Erythroblast (primary cell): Measurements from ENCODE around the gene DOCK3.

Experiments used
- GATA1 ChIP-seq: IDR thresholded peaks from 2 replicates; pipeline ENCODE4 v1.6.1; 2011; ENCODE audit warnings: low read depth, mild to moderate bottlenecking, control low read depth, low read length, moderate library complexity
- POLR2A ChIP-seq: IDR thresholded peaks from 2 replicates; pipeline ENCODE4 v1.6.1; 2011; ENCODE audit warnings: mild to moderate bottlenecking, low read length

GRCh38 chr3:51035630-51036029 lies 360.9 kb downstream of the DOCK3 start:
- no peak for TF ChIP-seq POLR2A
- TF ChIP-seq GATA1, result no peak
